HEK293T (cell line): Measurements from ENCODE around the gene ERC2.

Experiments used
- ARNT ChIP-seq: fragments of 450-650 bp; IDR thresholded peaks from 2 replicates; pipeline ENCODE4 v1.6.1; 2017; ENCODE audit warnings: mild to moderate bottlenecking
- BHLHE40 ChIP-seq: fragments of 450-650 bp; IDR thresholded peaks from 2 replicates; pipeline ENCODE4 v1.6.1; 2016; ENCODE audit warnings: mild to moderate bottlenecking, moderate library complexity, borderline replicate concordance
- FOXA1 ChIP-seq: fragments of 450-650 bp; IDR thresholded peaks from 2 replicates; pipeline ENCODE4 v1.6.1; 2016; ENCODE audit warnings: mild to moderate bottlenecking
- FOXK2 ChIP-seq: fragments of 450-650 bp; IDR thresholded peaks from 2 replicates; pipeline ENCODE4 v1.6.1; 2016; ENCODE audit warnings: mild to moderate bottlenecking
- FOXM1 ChIP-seq: fragments of 450-650 bp; IDR thresholded peaks from 2 replicates; pipeline ENCODE4 v1.6.1; 2017; ENCODE audit warnings: mild to moderate bottlenecking, borderline replicate concordance
- HDGF ChIP-seq: fragments of 450-650 bp; IDR thresholded peaks from 2 replicates; pipeline ENCODE4 v1.6.1; 2017; ENCODE audit warnings: antibody characterized with exemption, borderline replicate concordance
- LEF1 ChIP-seq: fragments of 450-650 bp; IDR thresholded peaks from 2 replicates; pipeline ENCODE4 v1.6.1; 2017; ENCODE audit warnings: mild to moderate bottlenecking, borderline replicate concordance
- SP1 ChIP-seq: fragments of 450-650 bp; IDR thresholded peaks from 2 replicates; pipeline ENCODE4 v1.6.1; 2017
- SUZ12 ChIP-seq: fragments of 450-650 bp; IDR thresholded peaks from 2 replicates; pipeline ENCODE4 v1.6.1; 2016; ENCODE audit warnings: mild to moderate bottlenecking
- ZNF384 ChIP-seq: fragments of 450-650 bp; IDR thresholded peaks from 2 replicates; pipeline ENCODE4 v1.6.1; 2016

- TF ChIP-seq SUZ12 (no peak), FOXA1 (no peak), BHLHE40 (no peak), ARNT (no peak), FOXK2 (no peak), LEF1 (no peak), ZNF384 (no peak), FOXM1 (no peak), SP1 (no peak), HDGF (no peak)
Observed at GRCh38 chr3:56484122-56484521, 15.9 kb upstream of the ERC2 start.
